Measurements from ENCODE around the gene RETREG1.

RETREG1 gene

DNA sequence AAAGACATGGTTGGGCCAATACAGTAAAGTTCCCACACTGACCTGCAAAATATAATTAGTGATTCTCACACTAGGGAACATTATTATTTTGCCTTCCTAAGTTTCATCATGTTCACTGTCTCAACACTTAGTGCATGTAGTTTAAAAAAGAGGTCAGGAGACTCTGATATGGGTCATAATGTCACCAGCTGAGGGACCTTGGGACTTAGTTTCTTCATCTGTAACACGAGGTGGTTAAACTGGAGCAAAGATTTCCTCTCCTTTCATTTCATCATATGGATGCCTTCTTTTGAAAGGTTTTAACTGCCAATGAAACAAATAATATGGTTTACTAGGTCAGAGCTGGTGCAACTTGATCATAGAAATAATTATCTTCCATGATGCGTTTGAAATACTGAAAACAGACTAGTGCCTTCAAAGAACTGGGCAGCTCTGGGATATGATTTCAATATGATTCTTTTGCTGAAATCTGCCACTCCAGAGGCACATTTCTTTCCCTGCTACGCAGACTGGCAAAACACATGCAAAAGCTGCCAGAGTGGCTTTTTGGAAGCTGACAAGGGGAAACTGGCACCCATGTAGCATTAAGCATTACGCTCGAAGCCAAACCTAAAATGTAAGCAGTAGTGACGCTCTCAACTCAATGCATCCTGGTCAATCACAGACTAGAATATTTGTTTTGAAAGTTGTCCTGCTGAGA lies 20.8 kb downstream of the RETREG1 start:
- Histone ChIP-seq H4K20me1 (ENCODE audit: insufficient read depth, low read length) (no peaks in the 10 kb centered on the region), H3K27ac (ENCODE audit: low read length) (no peak overlapping the region), H3K36me3 (ENCODE audit: insufficient read depth, low read length) (no peaks in the 10 kb centered on the region), H3K79me2 (ENCODE audit: insufficient read depth, low read length) (no peaks in the 10 kb centered on the region), H3K4me1 (ENCODE audit: insufficient read depth, low read length) (no peaks in the 10 kb centered on the region), H3K9me3 (ENCODE audit: insufficient read depth, low read length, severe bottlenecking) (no peaks in the 10 kb centered on the region), H2AFZ (ENCODE audit: low read depth, low read length) (no peak overlapping the region), H3K27me3 (ENCODE audit: insufficient read depth, low read length, poor library complexity) (no peaks in the 10 kb centered on the region), H3K4me3 (ENCODE audit: low read depth in 1 of 2, low read length in 2 of 2) (no peak overlapping the region), H3K4me2 (ENCODE audit: insufficient read depth, low read length) (no peak overlapping the region), H3K9ac (ENCODE audit: low read depth, low read length) (no peak overlapping the region)
- ATAC-seq (ENCODE audit: insufficient read depth, low read depth) (no peak), DNase-seq (no peak)
- TF ChIP-seq, protein P1, sequence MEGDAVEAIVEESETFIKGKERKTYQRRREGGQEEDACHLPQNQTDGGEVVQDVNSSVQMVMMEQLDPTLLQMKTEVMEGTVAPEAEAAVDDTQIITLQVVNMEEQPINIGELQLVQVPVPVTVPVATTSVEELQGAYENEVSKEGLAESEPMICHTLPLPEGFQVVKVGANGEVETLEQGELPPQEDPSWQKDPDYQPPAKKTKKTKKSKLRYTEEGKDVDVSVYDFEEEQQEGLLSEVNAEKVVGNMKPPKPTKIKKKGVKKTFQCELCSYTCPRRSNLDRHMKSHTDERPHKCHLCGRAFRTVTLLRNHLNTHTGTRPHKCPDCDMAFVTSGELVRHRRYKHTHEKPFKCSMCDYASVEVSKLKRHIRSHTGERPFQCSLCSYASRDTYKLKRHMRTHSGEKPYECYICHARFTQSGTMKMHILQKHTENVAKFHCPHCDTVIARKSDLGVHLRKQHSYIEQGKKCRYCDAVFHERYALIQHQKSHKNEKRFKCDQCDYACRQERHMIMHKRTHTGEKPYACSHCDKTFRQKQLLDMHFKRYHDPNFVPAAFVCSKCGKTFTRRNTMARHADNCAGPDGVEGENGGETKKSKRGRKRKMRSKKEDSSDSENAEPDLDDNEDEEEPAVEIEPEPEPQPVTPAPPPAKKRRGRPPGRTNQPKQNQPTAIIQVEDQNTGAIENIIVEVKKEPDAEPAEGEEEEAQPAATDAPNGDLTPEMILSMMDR (IDR thresholded peaks at IDR 0.05; ENCODE audit: borderline replicate concordance, extremely low read depth, low read length, poor library complexity, severe bottlenecking), result no peak
- TF ChIP-seq EZH2 (IDR thresholded peaks at IDR 0.05; ENCODE audit: borderline replicate concordance, low read depth, low read length, severe bottlenecking), result no peak

- no peak overlapping the region for H3K4me3 ChIP-seq (ENCODE audit: low read depth in 1 of 2, low read length in 2 of 2)
- H3K4me1 ChIP-seq (ENCODE audit: insufficient read depth, low read length), result no peaks in the 10 kb centered on the region
- no peak overlapping the region for H3K27ac ChIP-seq (ENCODE audit: low read length)
- H3K9ac ChIP-seq (ENCODE audit: low read depth, low read length), result no peak overlapping the region
- no peaks in the 10 kb centered on the region for H3K36me3 ChIP-seq (ENCODE audit: insufficient read depth, low read length)
- ATAC-seq (ENCODE audit: insufficient read depth, low read depth) (no peak), DNase-seq (no peak)
- H3K4me2 ChIP-seq (ENCODE audit: insufficient read depth, low read length), result no peak overlapping the region
- no peaks in the 10 kb centered on the region for H3K9me3 ChIP-seq (ENCODE audit: insufficient read depth, low read length, severe bottlenecking)
- TF ChIP-seq EZH2 (IDR thresholded peaks at IDR 0.05; ENCODE audit: borderline replicate concordance, low read depth, low read length, severe bottlenecking), result no peak
- TF ChIP-seq, protein P1 (IDR thresholded peaks at IDR 0.05; ENCODE audit: borderline replicate concordance, extremely low read depth, low read length, poor library complexity, severe bottlenecking), result no peak
- no peaks in the 10 kb centered on the region for H4K20me1 ChIP-seq (ENCODE audit: insufficient read depth, low read length)
- no peak overlapping the region for H2AFZ ChIP-seq (ENCODE audit: low read depth, low read length)
- H3K79me2 ChIP-seq (ENCODE audit: insufficient read depth, low read length), result no peaks in the 10 kb centered on the region
- H3K27me3 ChIP-seq (ENCODE audit: insufficient read depth, low read length, poor library complexity), result no peaks in the 10 kb centered on the region
Measured at GRCh38 chr5:16593628-16594027, 23.2 kb downstream of the RETREG1 start.

DNA sequence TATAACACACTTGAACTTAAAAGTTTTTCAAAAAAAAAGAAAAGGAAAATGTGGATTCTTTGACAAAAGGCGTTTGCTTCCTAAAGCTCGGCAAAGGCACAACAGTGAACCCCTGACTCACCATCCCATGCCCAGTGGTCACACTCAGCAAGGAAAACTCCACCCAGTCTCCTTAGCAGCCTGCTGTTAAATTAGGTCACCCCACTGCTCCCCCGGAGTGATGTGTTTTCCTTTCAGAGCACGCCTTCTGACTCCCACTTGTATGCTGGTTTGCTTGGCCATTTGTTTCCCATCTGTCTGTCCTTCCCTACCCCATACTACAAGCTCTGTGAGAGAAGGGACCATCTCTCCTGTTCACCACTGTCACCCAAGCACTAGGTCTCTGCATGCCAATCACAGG lies 23.8 kb downstream of the RETREG1 start:
- H3K9me3 ChIP-seq (ENCODE audit: insufficient read depth, low read length, severe bottlenecking), result no peaks in the 10 kb centered on the region
- no peaks in the 10 kb centered on the region for H4K20me1 ChIP-seq (ENCODE audit: insufficient read depth, low read length)
- no peaks in the 10 kb centered on the region for H3K27me3 ChIP-seq (ENCODE audit: insufficient read depth, low read length, poor library complexity)
- no peaks in the 10 kb centered on the region for H3K4me1 ChIP-seq (ENCODE audit: insufficient read depth, low read length)
- ATAC-seq (ENCODE audit: insufficient read depth, low read depth) (no peak), DNase-seq (no peak)
- H3K9ac ChIP-seq (ENCODE audit: low read depth, low read length), result no peak overlapping the region
- H3K79me2 ChIP-seq (ENCODE audit: insufficient read depth, low read length), result no peaks in the 10 kb centered on the region
- H2AFZ ChIP-seq (ENCODE audit: low read depth, low read length), result no peak overlapping the region
- no peaks in the 10 kb centered on the region for H3K36me3 ChIP-seq (ENCODE audit: insufficient read depth, low read length)
- no peak overlapping the region for H3K27ac ChIP-seq (ENCODE audit: low read length)
- H3K4me2 ChIP-seq (ENCODE audit: insufficient read depth, low read length), result no peak overlapping the region
- H3K4me3 ChIP-seq (ENCODE audit: low read depth in 1 of 2, low read length in 2 of 2), result no peak overlapping the region
- TF ChIP-seq, protein P1 (IDR thresholded peaks at IDR 0.05; ENCODE audit: borderline replicate concordance, extremely low read depth, low read length, poor library complexity, severe bottlenecking), result no peak
- TF ChIP-seq EZH2 (IDR thresholded peaks at IDR 0.05; ENCODE audit: borderline replicate concordance, low read depth, low read length, severe bottlenecking), result no peak
